Caco-2 (cell line): ENCODE measurements around the gene BMP7. TPM values are rescaled to one million over a fixed set of nuclear protein-coding genes. Genes with fewer than 3 reads are reported as not detected.

Experiments
- BruUV-seq: library from RNA; stranded (reverse); fragments of 400-500 nt; replicated peaks from 2 replicates; lab custom pipeline; 2021; lab: Mats Ljungman, UMichigan
- CTCF ChIA-PET: fragments of 300-600 bp; sonication (Branson Sonifier 250); formaldehyde crosslinking; loops from one replicate; lab custom pipeline; 2022; ENCODE audit warnings: antibody characterized with exemption; lab: Charles Lee
- POLR2A ChIA-PET: fragments of 300-600 bp; sonication (Branson Sonifier 250); formaldehyde crosslinking; loops from one replicate; lab custom pipeline; 2022; ENCODE audit warnings: antibody characterized with exemption; lab: Charles Lee
- DNase-seq, 2 experiments: peaks; one replicate each; pipeline versions ENCODE4 v3.0.0 to v3.0.0-alpha.2; 2020 to 2022
- H3K27me3 ChIP-seq: replicated peaks from 2 replicates; pipeline ENCODE4 v1.6.0; 2011; ENCODE audit warnings: low read length; ENCODE audit not compliant: control insufficient read depth, insufficient read depth
- H3K36me3 ChIP-seq: 2 replicates; pipeline ENCODE4 v1.5.1; 2011; ENCODE audit warnings: low read length; ENCODE audit not compliant: control insufficient read depth, insufficient read depth
- H3K4me1 ChIP-seq: fragments of 250-450 bp; sonication (Bioruptor Pico); 2 replicates; pipeline ENCODE4 v1.5.1; 2020; ENCODE audit warnings: mild to moderate bottlenecking
- H3K4me3 ChIP-seq: 2 replicates; pipeline ENCODE4 v1.5.1; 2011; ENCODE audit warnings: low read depth, mild to moderate bottlenecking, control low read depth, low read length
- H3K9me3 ChIP-seq: fragments of 250-450 bp; sonication (Bioruptor Pico); 2 replicates; pipeline ENCODE4 v1.5.1; 2020; ENCODE audit warnings: mild to moderate bottlenecking, moderate library complexity
- H3K27ac Mint-ChIP-seq: one replicate; pipeline ENCODE4 v1.8.0; 2022; ENCODE audit warnings: mixed read lengths; ENCODE audit not compliant: unreplicated experiment
- H3K27me3 Mint-ChIP-seq: one replicate; pipeline ENCODE4 v1.8.0; 2022; ENCODE audit warnings: mixed read lengths; ENCODE audit not compliant: insufficient read depth, unreplicated experiment
- H3K36me3 Mint-ChIP-seq: one replicate; pipeline ENCODE4 v1.8.0; 2022; ENCODE audit warnings: mild to moderate bottlenecking, mixed read lengths; ENCODE audit not compliant: insufficient read depth, unreplicated experiment
- H3K4me1 Mint-ChIP-seq: one replicate; pipeline ENCODE4 v1.8.0; 2022; ENCODE audit warnings: low read depth, mixed read lengths; ENCODE audit not compliant: unreplicated experiment
- H3K4me3 Mint-ChIP-seq: one replicate; pipeline ENCODE4 v1.8.0; 2022; ENCODE audit warnings: mild to moderate bottlenecking, moderate library complexity, mixed read lengths; ENCODE audit not compliant: unreplicated experiment
- H3K9me3 Mint-ChIP-seq: one replicate; pipeline ENCODE4 v1.8.0; 2022; ENCODE audit warnings: mixed read lengths; ENCODE audit not compliant: unreplicated experiment
- CTCF ChIP-seq, 2 experiments: fragments of 200-600 bp in 1 of 2; IDR thresholded peaks; 1 replicate in 1 of 2; 2 replicates in 1 of 2; pipeline versions ENCODE4 v1.5.1 to v1.8.0; 2011 to 2022; ENCODE audit warnings: antibody characterized with exemption in 1 of 2, control low read depth in 1 of 2, inconsistent platforms in 1 of 2, low read depth in 1 of 2, low read length in 1 of 2, mild to moderate bottlenecking in 1 of 2, moderate library complexity in 1 of 2; ENCODE audit not compliant: insufficient read depth in 1 of 2, severe bottlenecking in 1 of 2, unreplicated experiment in 1 of 2
- intact Hi-C: fragments of 100-400 bp; cut with micrococcal nuclease; formaldehyde crosslinking; loops from one replicate; pipeline ENCODE4 v1.10.0; 2022; ENCODE audit not compliant: unreplicated experiment
- total RNA-seq: library from RNA; stranded (reverse); gene quantifications from 2 replicates; pipeline ENCODE4 v1.2.3, GENCODE V29; 2022

The BMP7 gene
- total RNA-seq, 1 experiment from 2014 or later: 317 TPM

- ChIA-PET CTCF (no interaction called here), POLR2A (no interaction called here)
- intact Hi-C loops: no loop called here
These were observed 96.1 kb downstream of the BMP7 start for GRCh38 chr20:57170343-57170742.

GRCh38 chr20:57169162-57169561 is 97.3 kb downstream of the BMP7 start:
- BruUV-seq: no TSS peak
- Mint-ChIP-seq H3K27ac (no peak overlapping the region), H3K27me3 (no peaks in the 10 kb centered on the region), H3K36me3 (peaks cover 100% of the 10 kb centered on the region), H3K4me3 (no peak overlapping the region), H3K4me1 (peaks cover 17% of the 10 kb centered on the region), H3K9me3 (no peaks in the 10 kb centered on the region)
- Histone ChIP-seq H3K4me3 (no peak overlapping the region), H3K27me3 (no peaks in the 10 kb centered on the region), H3K36me3 (no peaks in the 10 kb centered on the region), H3K9me3 (no peaks in the 10 kb centered on the region), H3K4me1 (peaks cover 15% of the 10 kb centered on the region)
- CTCF ChIA-PET: interaction anchor here (1.3 to 1.5 kb wide), 2 partner anchors 163 to 166 kb away, joined by 3 to 4 read pairs; no protein-coding TSS in a partner anchor
- no peak for TF ChIP-seq CTCF (IDR thresholded peaks at IDR 0.05; ENCODE audit: insufficient read depth in 1 of 2, low read depth in 1 of 2, low read length in 1 of 2, severe bottlenecking in 1 of 2, unreplicated experiment in 1 of 2)
- no peak for DNase-seq
- intact Hi-C loops: no loop called here
- POLR2A ChIA-PET: interaction anchor here (0.9 kb wide), 1 partner anchor 75 kb away, joined by 3 read pairs; no protein-coding TSS in a partner anchor

More at GRCh38 chr20:57170343-57170742, 96.1 kb downstream of the BMP7 start:
- peaks cover 15% of the 10 kb centered on the region for H3K4me1 ChIP-seq
- Mint-ChIP-seq H3K27ac (no peak overlapping the region), H3K9me3 (no peaks in the 10 kb centered on the region), H3K4me1 (peaks cover 17% of the 10 kb centered on the region), H3K27me3 (no peaks in the 10 kb centered on the region), H3K4me3 (no peak overlapping the region), H3K36me3 (peaks cover 100% of the 10 kb centered on the region)
- H3K36me3 ChIP-seq: no peaks in the 10 kb centered on the region
- no peak overlapping the region for H3K4me3 ChIP-seq
- TF ChIP-seq CTCF (IDR thresholded peaks at IDR 0.05; ENCODE audit: insufficient read depth in 1 of 2, low read depth in 1 of 2, low read length in 1 of 2, severe bottlenecking in 1 of 2, unreplicated experiment in 1 of 2): no peak
- H3K9me3 ChIP-seq: no peaks in the 10 kb centered on the region
- H3K27me3 ChIP-seq: no peaks in the 10 kb centered on the region
- DNase-seq: no peak
- BruUV-seq: TSS peak; percentile 76

- Histone ChIP-seq H3K9me3 (no peaks in the 10 kb centered on the region), H3K36me3 (no peaks in the 10 kb centered on the region), H3K4me1 (peaks cover 15% of the 10 kb centered on the region), H3K4me3 (no peak overlapping the region), H3K27me3 (no peaks in the 10 kb centered on the region)
- Mint-ChIP-seq H3K4me3 (no peak overlapping the region), H3K9me3 (no peaks in the 10 kb centered on the region), H3K36me3 (peaks cover 94% of the 10 kb centered on the region), H3K27me3 (no peaks in the 10 kb centered on the region), H3K4me1 (peaks cover 17% of the 10 kb centered on the region), H3K27ac (peak overlapping the region; percentile 34)
- TF ChIP-seq CTCF (IDR thresholded peaks at IDR 0.05; ENCODE audit: insufficient read depth in 1 of 2, low read depth in 1 of 2, low read length in 1 of 2, severe bottlenecking in 1 of 2, unreplicated experiment in 1 of 2): no peak
- intact Hi-C loops: no loop called here
- no TSS peak for BruUV-seq
- ChIA-PET POLR2A (interaction anchor here (0.9 kb wide), 1 partner anchor 77 kb away, joined by 3 read pairs; no protein-coding TSS in a partner anchor), CTCF (interaction anchor here (1.3 to 1.5 kb wide), 2 partner anchors 164 to 167 kb away, joined by 3 to 4 read pairs; no protein-coding TSS in a partner anchor)
- DNase-seq: no peak
These were observed 98.3 kb downstream of the BMP7 start for GRCh38 chr20:57167971-57168701.
